SK-N-SH (cell line): ENCODE measurements around the gene SOD3. TPM values are rescaled to one million over a fixed set of nuclear protein-coding genes. Genes with fewer than 3 reads are reported as not detected.
A peak's percentile ranks its signal among the peaks of the same experiment; 100 is the strongest.

ENCODE experiments used
- CTCF ChIA-PET: fragments of 300-600, 350-600 bp; formaldehyde crosslinking; extraction: SDS; loops from one replicate; lab custom pipeline; 2021; lab: Yijun Ruan, JAX
- POLR2A ChIA-PET: fragments of 350-600 bp; sonication (Branson Sonifier 250); formaldehyde crosslinking; extraction: SDS; loops from one replicate; lab custom pipeline; 2020; ENCODE audit warnings: antibody characterized with exemption, inconsistent platforms; lab: Yijun Ruan, JAX
- DNase-seq: peaks from one replicate; pipeline ENCODE4 v3.0.0; 2012
- H2AFZ ChIP-seq: fragments of 200-600 bp; sonication (generic); 2 replicates; pipeline ENCODE4 v1.8.1; 2016; ENCODE audit warnings: antibody characterized with exemption, mild to moderate bottlenecking, low read depth
- H3F3A ChIP-seq: fragments of 200-600 bp; sonication (generic); replicated peaks from 2 replicates; pipeline ENCODE3; 2016; ENCODE audit warnings: antibody characterized with exemption, mild to moderate bottlenecking; ENCODE audit not compliant: insufficient read depth
- H3K27ac ChIP-seq, 2 experiments: fragments of 200-500 bp in 1 of 2; fragments of 200-600 bp in 1 of 2; sonication (Bioruptor generic) in 1 of 2; sonication (generic), shearing (Covaris generic) in 1 of 2; 2 replicates each; pipeline versions ENCODE4 v1.5.1 to v1.6.1; 2014 to 2016; ENCODE audit warnings: low read depth in 2 of 2, inconsistent platforms in 1 of 2, low read length in 1 of 2, mild to moderate bottlenecking in 1 of 2, mixed read lengths in 1 of 2
- H3K27me3 ChIP-seq: fragments of 200-600 bp; sonication (generic), shearing (Covaris generic); 2 replicates; pipeline ENCODE4 v1.6.1; 2016; ENCODE audit warnings: mixed run types; ENCODE audit not compliant: insufficient read depth
- H3K36me3 ChIP-seq, 2 experiments: fragments of 200-500 bp in 1 of 2; fragments of 200-600 bp in 1 of 2; sonication (Bioruptor generic) in 1 of 2; sonication (generic) in 1 of 2; replicated peaks in 1 of 2; 2 replicates each; pipeline versions ENCODE3 to v1.5.1; 2014 to 2016; ENCODE audit warnings: low read length in 1 of 2, mild to moderate bottlenecking in 1 of 2; ENCODE audit not compliant: insufficient read depth in 2 of 2, control insufficient read depth in 1 of 2
- H3K4me1 ChIP-seq, 2 experiments: fragments of 200-500 bp in 1 of 2; fragments of 200-600 bp in 1 of 2; sonication (Bioruptor generic) in 1 of 2; sonication (generic), shearing (Covaris generic) in 1 of 2; 2 replicates each; pipeline versions ENCODE4 v1.5.1 to v1.6.1; 2014 to 2016; ENCODE audit warnings: low read depth in 1 of 2, low read length in 1 of 2, mixed run types in 1 of 2; ENCODE audit not compliant: insufficient read depth in 2 of 2, control insufficient read depth in 1 of 2
- H3K4me2 ChIP-seq: fragments of 200-600 bp; sonication (generic), shearing (Covaris generic); 2 replicates; pipeline ENCODE4 v1.6.1; 2017; ENCODE audit warnings: mixed run types
- H3K4me3 ChIP-seq, 2 experiments: fragments of 200-500 bp in 1 of 2; fragments of 200-600 bp in 1 of 2; sonication (Bioruptor generic) in 1 of 2; sonication (generic), shearing (Covaris generic) in 1 of 2; 2 replicates each; pipeline versions ENCODE4 v1.5.1 to v1.8.1; 2014 to 2016; ENCODE audit warnings: low read depth in 2 of 2, inconsistent platforms in 1 of 2, low read length in 1 of 2, mild to moderate bottlenecking in 1 of 2, mixed read lengths in 1 of 2, moderate library complexity in 1 of 2
- H3K79me2 ChIP-seq: fragments of 200-600 bp; sonication (generic); 2 replicates; pipeline ENCODE4 v1.8.1; 2017; ENCODE audit warnings: mild to moderate bottlenecking; ENCODE audit not compliant: insufficient read depth
- H3K9ac ChIP-seq: fragments of 200-600 bp; sonication (generic); 2 replicates; pipeline ENCODE4 v1.6.1; 2017; ENCODE audit warnings: mixed run types
- H3K9me2 ChIP-seq: fragments of 200-600 bp; sonication (generic); 2 replicates; pipeline ENCODE4 v1.6.1; 2017; ENCODE audit warnings: mixed run types
- H3K9me3 ChIP-seq: fragments of 200-600 bp; sonication (generic); 2 replicates; pipeline ENCODE4 v1.6.1; 2017; ENCODE audit warnings: mixed run types, mild to moderate bottlenecking, moderate library complexity
- H4K20me1 ChIP-seq: fragments of 200-600 bp; sonication (generic); 2 replicates; pipeline ENCODE4 v1.6.1; 2017; ENCODE audit warnings: mild to moderate bottlenecking, mixed run types; ENCODE audit not compliant: insufficient read depth
- CHD2 ChIP-seq: fragments of 150-350 bp; IDR thresholded peaks from 2 replicates; pipeline ENCODE4 v1.6.1; 2018; ENCODE audit warnings: low read length; ENCODE audit not compliant: partially characterized antibody
- CTCF ChIP-seq: fragments of 200-600 bp; sonication (generic); IDR thresholded peaks from 2 replicates; pipeline ENCODE4 v1.6.1; 2017; ENCODE audit warnings: antibody characterized with exemption, mild to moderate bottlenecking, moderate library complexity
- ELF1 ChIP-seq: IDR thresholded peaks from 2 replicates; pipeline ENCODE4 v1.4.0; 2012
- EP300 ChIP-seq, 2 experiments: IDR thresholded peaks; 2 replicates each; pipeline versions ENCODE4 v1.4.0 to v1.6.1; 2012; ENCODE audit warnings: borderline replicate concordance in 1 of 2, low read depth in 1 of 2, low read length in 1 of 2
- FOSL2 ChIP-seq: IDR thresholded peaks from 2 replicates; pipeline ENCODE4 v1.4.0; 2012; ENCODE audit warnings: low read depth, mild to moderate bottlenecking, moderate library complexity, borderline replicate concordance
- FOXJ3 ChIP-seq: sonication (generic); formaldehyde crosslinking; IDR thresholded peaks from 2 replicates; pipeline ENCODE4 v1.5.1; 2020; ENCODE audit warnings: mild to moderate bottlenecking, missing genetic modification reagents
- FOXM1 ChIP-seq: IDR thresholded peaks from 2 replicates; pipeline ENCODE4 v1.4.0; 2012; ENCODE audit warnings: low read depth, mild to moderate bottlenecking
- JUND ChIP-seq: IDR thresholded peaks from 2 replicates; pipeline ENCODE4 v1.4.0; 2012
- MEF2A ChIP-seq: IDR thresholded peaks from 2 replicates; pipeline ENCODE4 v1.4.0; 2012; ENCODE audit warnings: low read depth, borderline replicate concordance
- NFIC ChIP-seq: IDR thresholded peaks from 2 replicates; pipeline ENCODE4 v1.4.0; 2012; ENCODE audit warnings: borderline replicate concordance
- POLR2AphosphoS5 ChIP-seq: IDR thresholded peaks from 2 replicates; pipeline ENCODE4 v1.6.1; 2012; ENCODE audit warnings: low read depth, low read length
- RFX5 ChIP-seq: IDR thresholded peaks from 2 replicates; pipeline ENCODE4 v1.6.1; 2012; ENCODE audit warnings: mild to moderate bottlenecking, improper control_type of control experiment, low read length
- RXRA ChIP-seq: IDR thresholded peaks from 2 replicates; pipeline ENCODE4 v1.4.0; 2012; ENCODE audit warnings: low read depth, mild to moderate bottlenecking, borderline replicate concordance
- SIN3A ChIP-seq: IDR thresholded peaks from 2 replicates; pipeline ENCODE4 v1.6.1; 2012; ENCODE audit warnings: low read depth, mild to moderate bottlenecking, low read length, moderate library complexity, borderline replicate concordance
- TCF12 ChIP-seq: IDR thresholded peaks from 2 replicates; pipeline ENCODE4 v1.4.0; 2012
- TEAD4 ChIP-seq: IDR thresholded peaks from 2 replicates; pipeline ENCODE4 v1.4.0; 2012; ENCODE audit warnings: mild to moderate bottlenecking, borderline replicate concordance; ENCODE audit not compliant: insufficient read depth
- YY1 ChIP-seq: IDR thresholded peaks from 2 replicates; pipeline ENCODE4 v1.4.0; 2012; ENCODE audit warnings: low read depth, mild to moderate bottlenecking
- ZBTB33 ChIP-seq: IDR thresholded peaks from 2 replicates; pipeline ENCODE4 v1.4.0; 2012; ENCODE audit warnings: low read depth, borderline replicate concordance
- WGBS: methylation state at CpG from one replicate; pipeline ENCODE4 v1.1.6; 2017; ENCODE audit warnings: low lambda C conversion rate; 5-methylcytosine and 5-hydroxymethylcytosine counted together
- polyA plus RNA-seq, 3 experiments: library from polyadenylated mRNA; depleted of rRNA; stranded (reverse); fragments of >200 nt; gene quantifications; 2 replicates each; pipeline ENCODE4 v1.2.3, GENCODE V29; 2012
- TF ChIP-seq, protein P1 (sequence below): IDR thresholded peaks from 2 replicates; pipeline ENCODE4 v1.4.0; 2012; ENCODE audit warnings: low read depth
- TF ChIP-seq, protein P2 (sequence below): fragments of 150-350 bp; IDR thresholded peaks from 2 replicates; pipeline ENCODE4 v1.6.1; 2017; ENCODE audit warnings: antibody characterized with exemption, low read length, low read depth, borderline replicate concordance
- TF ChIP-seq, protein P3 (sequence below): IDR thresholded peaks from 2 replicates; pipeline ENCODE4 v1.4.0; 2012; ENCODE audit warnings: low read depth, borderline replicate concordance
- TF ChIP-seq, protein P4 (sequence below): IDR thresholded peaks from 2 replicates; pipeline ENCODE4; 2012

Gene SOD3
- polyA plus RNA-seq, 1 of the 3 experiments (the other 2 are of a cell fraction), result 21.6 TPM

GRCh38 chr4:24778464-24779225 lies 16.7 kb upstream of the SOD3 start:
- TF ChIP-seq ZBTB33 (peak; percentile 39; the same call in 1 of the 2 replicates), CHD2 (no peak), RFX5 (no peak), EP300 (IDR thresholded peaks at IDR 0.05; ENCODE audit: borderline replicate concordance in 1 of 2, low read depth in 1 of 2, low read length in 1 of 2) (peak; percentile 10 to 92; a peak in 2 of 4 replicates), ELF1 (no peak), JUND (peak; percentile 83), POLR2AphosphoS5 (peak; percentile 65; the same call in 1 of the 2 replicates), YY1 (peak; percentile 71; the same call in 1 of the 2 replicates), RXRA (no peak; the same call in 1 of the 2 replicates), NFIC (peak; percentile 89), FOXM1 (peak; percentile 59; the same call in 1 of the 2 replicates), FOSL2 (peak; percentile 47; the same call in 1 of the 2 replicates), SIN3A (0 out of 2 replicates have a peak, but pooled peaks have one; percentile 29), MEF2A (no peak), TCF12 (peak; percentile 99), CTCF (no peak), TEAD4 (peak; percentile 82), FOXJ3 (CRISPR knock-in tag) (no peak)
- TF ChIP-seq, protein P1, sequence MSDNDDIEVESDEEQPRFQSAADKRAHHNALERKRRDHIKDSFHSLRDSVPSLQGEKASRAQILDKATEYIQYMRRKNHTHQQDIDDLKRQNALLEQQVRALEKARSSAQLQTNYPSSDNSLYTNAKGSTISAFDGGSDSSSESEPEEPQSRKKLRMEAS, result peak; percentile 18; the same call in 1 of the 2 replicates
- TF ChIP-seq, protein P2, sequence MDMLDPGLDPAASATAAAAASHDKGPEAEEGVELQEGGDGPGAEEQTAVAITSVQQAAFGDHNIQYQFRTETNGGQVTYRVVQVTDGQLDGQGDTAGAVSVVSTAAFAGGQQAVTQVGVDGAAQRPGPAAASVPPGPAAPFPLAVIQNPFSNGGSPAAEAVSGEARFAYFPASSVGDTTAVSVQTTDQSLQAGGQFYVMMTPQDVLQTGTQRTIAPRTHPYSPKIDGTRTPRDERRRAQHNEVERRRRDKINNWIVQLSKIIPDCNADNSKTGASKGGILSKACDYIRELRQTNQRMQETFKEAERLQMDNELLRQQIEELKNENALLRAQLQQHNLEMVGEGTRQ, result no peak
- TF ChIP-seq, protein P3, sequence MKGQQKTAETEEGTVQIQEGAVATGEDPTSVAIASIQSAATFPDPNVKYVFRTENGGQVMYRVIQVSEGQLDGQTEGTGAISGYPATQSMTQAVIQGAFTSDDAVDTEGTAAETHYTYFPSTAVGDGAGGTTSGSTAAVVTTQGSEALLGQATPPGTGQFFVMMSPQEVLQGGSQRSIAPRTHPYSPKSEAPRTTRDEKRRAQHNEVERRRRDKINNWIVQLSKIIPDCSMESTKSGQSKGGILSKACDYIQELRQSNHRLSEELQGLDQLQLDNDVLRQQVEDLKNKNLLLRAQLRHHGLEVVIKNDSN, result no peak
- TF ChIP-seq, protein P4, sequence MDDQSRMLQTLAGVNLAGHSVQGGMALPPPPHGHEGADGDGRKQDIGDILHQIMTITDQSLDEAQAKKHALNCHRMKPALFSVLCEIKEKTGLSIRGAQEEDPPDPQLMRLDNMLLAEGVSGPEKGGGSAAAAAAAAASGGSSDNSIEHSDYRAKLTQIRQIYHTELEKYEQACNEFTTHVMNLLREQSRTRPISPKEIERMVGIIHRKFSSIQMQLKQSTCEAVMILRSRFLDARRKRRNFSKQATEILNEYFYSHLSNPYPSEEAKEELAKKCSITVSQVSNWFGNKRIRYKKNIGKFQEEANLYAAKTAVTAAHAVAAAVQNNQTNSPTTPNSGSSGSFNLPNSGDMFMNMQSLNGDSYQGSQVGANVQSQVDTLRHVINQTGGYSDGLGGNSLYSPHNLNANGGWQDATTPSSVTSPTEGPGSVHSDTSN, result peak; percentile 78
- Histone ChIP-seq H3K9ac (no peak overlapping the region), H3K9me2 (no peaks in the 10 kb centered on the region), H4K20me1 (no peaks in the 10 kb centered on the region), H3K79me2 (no peaks in the 10 kb centered on the region), H3K36me3 (no peaks in the 10 kb centered on the region), H2AFZ (no peak overlapping the region), H3F3A (peaks cover 25% of the 10 kb centered on the region), H3K9me3 (no peaks in the 10 kb centered on the region), H3K27me3 (no peaks in the 10 kb centered on the region), H3K27ac (peak overlapping the region; percentile 80 to 87; a peak in 3 of 4 replicates), H3K4me2 (peak overlapping the region; percentile 52; the same call in 1 of the 2 replicates), H3K4me3 (no peak overlapping the region), H3K4me1 (peaks cover 3 to 26% of the 10 kb centered on the region in 2 experiments)
- 5% methylated on average over 3 of the region's 3 CpGs for WGBS
- POLR2A ChIA-PET, result no interaction called here
- no peak for DNase-seq
- CTCF ChIA-PET, result no interaction called here
